A673 (cell line): ENCODE data around the gene SLC22A23. TPM values are rescaled to one million over a fixed set of nuclear protein-coding genes. Genes with fewer than 3 reads are reported as not detected.
"Not testable (repeated sequence)": the region's sequence is repeated elsewhere in the genome, so short reads cannot be mapped to it uniquely, and the experiment has no call there.

Experiments
- BruUV-seq: library from RNA; stranded (reverse); fragments of 400-500 nt; replicated peaks from 2 replicates; lab custom pipeline; 2021; lab: Mats Ljungman, UMichigan
- CTCF ChIA-PET: fragments of 300-600 bp; sonication (Branson Sonifier 250); formaldehyde crosslinking; loops from one replicate; lab custom pipeline; 2022; ENCODE audit warnings: antibody characterized with exemption; lab: Charles Lee
- POLR2A ChIA-PET: fragments of 300-600 bp; sonication (Branson Sonifier 250); formaldehyde crosslinking; loops from one replicate; lab custom pipeline; 2022; ENCODE audit warnings: antibody characterized with exemption; ENCODE audit not compliant: low non-redundant PET; lab: Charles Lee
- DNase-seq: peaks from one replicate; pipeline ENCODE4 v3.0.0-alpha.2; 2015; ENCODE audit warnings: low spot score
- H3K27ac ChIP-seq: fragments of 200-600 bp; sonication (generic); 2 replicates; pipeline ENCODE4 v1.5.1; 2016; ENCODE audit warnings: mixed run types, low read depth, mild to moderate bottlenecking, mixed read lengths, antibody characterized with exemption, low read length; ENCODE audit not compliant: poor library complexity, severe bottlenecking
- H3K27me3 ChIP-seq: fragments of 200-600 bp; sonication (generic); replicated peaks from 2 replicates; pipeline ENCODE4 v1.6.1; 2017; ENCODE audit warnings: mixed run types, low read depth, mild to moderate bottlenecking, mixed read lengths, antibody characterized with exemption, low read length; ENCODE audit not compliant: insufficient read depth, poor library complexity
- H3K36me3 ChIP-seq: fragments of 200-600 bp; sonication (generic); 2 replicates; pipeline ENCODE4 v1.6.1; 2016; ENCODE audit warnings: mixed run types, mild to moderate bottlenecking, mixed read lengths, antibody characterized with exemption, low read length; ENCODE audit not compliant: insufficient read depth, poor library complexity, severe bottlenecking
- H3K4me1 ChIP-seq: fragments of 200-600 bp; sonication (generic); 2 replicates; pipeline ENCODE4 v1.6.1; 2017; ENCODE audit warnings: mixed run types, mild to moderate bottlenecking, mixed read lengths, antibody characterized with exemption, low read length; ENCODE audit not compliant: insufficient read depth, poor library complexity, severe bottlenecking
- H3K4me3 ChIP-seq: fragments of 200-600 bp; sonication (generic); 2 replicates; pipeline ENCODE4 v1.5.1; 2016; ENCODE audit warnings: low read depth, mixed run types, mild to moderate bottlenecking, mixed read lengths, low read length; ENCODE audit not compliant: poor library complexity, severe bottlenecking
- H3K9me3 ChIP-seq: fragments of 200-600 bp; sonication (generic); 2 replicates; pipeline ENCODE4 v1.6.1; 2016; ENCODE audit warnings: mixed run types, low read depth, mild to moderate bottlenecking, mixed read lengths, antibody characterized with exemption, low read length; ENCODE audit not compliant: poor library complexity, severe bottlenecking
- EZH2 ChIP-seq: fragments of 200-600 bp; sonication (generic); IDR thresholded peaks from 2 replicates; pipeline ENCODE4 v1.6.1; 2017; ENCODE audit warnings: borderline replicate concordance, low read depth, mild to moderate bottlenecking, mixed read lengths, antibody characterized with exemption, low read length; ENCODE audit not compliant: poor library complexity, severe bottlenecking
- intact Hi-C: fragments of 100-400 bp; cut with micrococcal nuclease; formaldehyde crosslinking; loops from one replicate; pipeline ENCODE4 v1.10.0; 2022; ENCODE audit not compliant: unreplicated experiment
- total RNA-seq: library from RNA; stranded (reverse); gene quantifications from 2 replicates; pipeline ENCODE4 v1.2.3, GENCODE V29; 2021
- TF ChIP-seq, protein P1 (sequence below): fragments of 300-800, 200-600 bp; sonication (generic); conservative IDR thresholded peaks from 2 replicates; pipeline ENCODE4 v1.5.1; 2017; ENCODE audit warnings: low read depth, mild to moderate bottlenecking, antibody characterized with exemption, low read length, moderate library complexity, mixed read lengths

Gene SLC22A23
- total RNA-seq, 1 experiment from 2014 or later, result 6.2 TPM

DNA sequence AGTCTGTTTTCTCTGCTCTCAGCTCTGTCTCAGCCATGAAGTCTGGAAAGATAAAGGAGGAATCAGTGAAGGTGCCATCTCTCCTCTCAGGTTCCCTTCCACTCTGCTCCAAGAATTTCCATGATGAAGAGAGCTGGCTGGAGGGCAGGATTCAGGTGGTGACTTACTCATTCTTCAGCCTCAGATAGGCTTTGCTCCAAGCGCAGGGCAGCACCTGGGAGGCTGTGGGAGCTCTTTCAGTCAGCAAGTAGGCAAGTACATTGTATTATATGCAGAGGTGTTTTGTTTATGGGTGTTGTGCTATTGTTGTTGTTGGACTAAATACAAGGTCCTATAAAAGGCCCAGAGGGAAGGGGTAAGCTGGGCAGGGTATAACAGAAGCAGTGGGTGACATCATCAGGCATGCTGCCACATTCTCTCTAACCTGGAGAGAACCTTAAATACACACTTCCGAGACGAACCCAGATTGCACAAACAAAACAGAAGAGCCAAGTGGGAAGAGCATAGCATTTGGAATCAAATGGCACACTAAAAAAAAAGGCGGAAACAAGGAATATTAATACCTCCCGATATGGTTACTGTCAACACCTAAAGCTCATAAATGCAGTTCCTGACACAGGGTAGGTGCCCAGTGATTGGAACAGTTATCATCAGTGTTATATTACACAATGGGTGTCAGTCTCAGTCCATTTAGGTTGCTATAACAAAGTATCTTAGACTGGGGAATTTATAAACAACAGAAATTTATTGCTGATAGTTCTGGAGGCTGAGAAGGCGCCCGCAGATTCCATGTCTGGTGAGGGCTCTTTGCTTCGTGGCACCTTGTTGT, 212.6 kb downstream of the SLC22A23 start:
- DNase-seq, result no peak
- ChIA-PET CTCF (no interaction called here), POLR2A (no interaction called here)
- intact Hi-C loops, result no loop called here
- TF ChIP-seq, protein P1, sequence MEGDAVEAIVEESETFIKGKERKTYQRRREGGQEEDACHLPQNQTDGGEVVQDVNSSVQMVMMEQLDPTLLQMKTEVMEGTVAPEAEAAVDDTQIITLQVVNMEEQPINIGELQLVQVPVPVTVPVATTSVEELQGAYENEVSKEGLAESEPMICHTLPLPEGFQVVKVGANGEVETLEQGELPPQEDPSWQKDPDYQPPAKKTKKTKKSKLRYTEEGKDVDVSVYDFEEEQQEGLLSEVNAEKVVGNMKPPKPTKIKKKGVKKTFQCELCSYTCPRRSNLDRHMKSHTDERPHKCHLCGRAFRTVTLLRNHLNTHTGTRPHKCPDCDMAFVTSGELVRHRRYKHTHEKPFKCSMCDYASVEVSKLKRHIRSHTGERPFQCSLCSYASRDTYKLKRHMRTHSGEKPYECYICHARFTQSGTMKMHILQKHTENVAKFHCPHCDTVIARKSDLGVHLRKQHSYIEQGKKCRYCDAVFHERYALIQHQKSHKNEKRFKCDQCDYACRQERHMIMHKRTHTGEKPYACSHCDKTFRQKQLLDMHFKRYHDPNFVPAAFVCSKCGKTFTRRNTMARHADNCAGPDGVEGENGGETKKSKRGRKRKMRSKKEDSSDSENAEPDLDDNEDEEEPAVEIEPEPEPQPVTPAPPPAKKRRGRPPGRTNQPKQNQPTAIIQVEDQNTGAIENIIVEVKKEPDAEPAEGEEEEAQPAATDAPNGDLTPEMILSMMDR, result no peak
- TF ChIP-seq EZH2, result no peak
- Histone ChIP-seq H3K36me3 (no peaks in the 10 kb centered on the region), H3K27ac (no peak overlapping the region), H3K27me3 (no peaks in the 10 kb centered on the region), H3K9me3 (no peaks in the 10 kb centered on the region), H3K4me3 (no peak overlapping the region), H3K4me1 (no peaks in the 10 kb centered on the region)
- no TSS peak for BruUV-seq

GRCh38 chr6:3242768-3243167, 214.1 kb downstream of the SLC22A23 start:
- DNase-seq, result no peak
- Histone ChIP-seq H3K4me1 (no peaks in the 10 kb centered on the region), H3K9me3 (no peaks in the 10 kb centered on the region), H3K4me3 (no peak overlapping the region), H3K27ac (no peak overlapping the region), H3K27me3 (no peaks in the 10 kb centered on the region), H3K36me3 (no peaks in the 10 kb centered on the region)
- ChIA-PET CTCF (no interaction called here), POLR2A (no interaction called here)
- TF ChIP-seq, protein P1, result no peak
- no peak for TF ChIP-seq EZH2
- intact Hi-C loops, result no loop called here
- no TSS peak for BruUV-seq

- POLR2A ChIA-PET, H3K36me3 ChIP-seq, BruUV-seq, H3K27ac ChIP-seq, CTCF ChIA-PET, DNase-seq, H3K9me3 ChIP-seq, H3K4me3 ChIP-seq, intact Hi-C loops, H3K27me3 ChIP-seq, H3K4me1 ChIP-seq: not testable (repeated sequence)
These were observed 215.1 kb downstream of the SLC22A23 start for GRCh38 chr6:3241745-3242144.

DNA sequence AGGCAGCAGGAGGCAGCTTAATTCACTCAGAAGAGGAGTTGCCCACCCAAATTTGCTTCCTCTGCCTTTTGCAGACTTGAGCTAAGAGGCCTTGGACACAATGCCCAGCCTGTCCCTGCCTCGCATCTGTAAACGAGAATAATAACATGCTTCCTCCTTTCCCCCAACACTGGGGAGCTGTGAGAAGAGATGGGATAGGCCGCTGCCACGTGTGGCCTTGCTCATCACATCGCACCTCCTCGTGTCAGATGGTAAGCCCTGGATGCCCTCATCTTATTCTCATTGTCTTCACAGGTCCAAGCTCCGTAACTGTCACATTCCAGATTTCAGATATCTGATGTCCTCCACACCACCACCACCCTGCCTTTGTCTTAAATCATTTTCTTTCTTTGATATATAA, 216.3 kb downstream of the SLC22A23 start:
- H3K27ac ChIP-seq, result no peak overlapping the region
- no peaks in the 10 kb centered on the region for H3K9me3 ChIP-seq
- CTCF ChIA-PET, result interaction anchor here (0.9 kb wide), 1 partner anchor 11 kb away, joined by 3 read pairs; no protein-coding TSS in a partner anchor
- POLR2A ChIA-PET, result no interaction called here
- TF ChIP-seq EZH2, result no peak
- TF ChIP-seq, protein P1, result no peak
- no TSS peak for BruUV-seq
- no peaks in the 10 kb centered on the region for H3K4me1 ChIP-seq
- intact Hi-C loops, result no loop called here
- H3K36me3 ChIP-seq, result no peaks in the 10 kb centered on the region
- no peak for DNase-seq
- no peak overlapping the region for H3K4me3 ChIP-seq
- H3K27me3 ChIP-seq, result no peaks in the 10 kb centered on the region
